ENCODE data around the gene DCAF11.

GRCh38 chr14:24093901-24094840 lies 20.4 kb upstream of the DCAF11 start, which contains the start of gene PCK2:
- TF ChIP-seq CTCF (IDR thresholded peaks at IDR 0.05) = no peak
- TF ChIP-seq POLR2A (IDR thresholded peaks at IDR 0.05) = no peak
